Endothelial cell (in vitro differentiated cells): ENCODE results near the gene ADRM1. TPM values are rescaled to one million over a fixed set of nuclear protein-coding genes. Genes with fewer than 3 reads are reported as not detected.

Experiments
- DNase-seq: peaks from one replicate; pipeline ENCODE4 v3.0.0; 2021; ENCODE audit warnings: low spot score
- H3K27ac Mint-ChIP-seq: one replicate; pipeline ENCODE4 v1.8.0; 2021; ENCODE audit warnings: mixed read lengths, inconsistent platforms; ENCODE audit not compliant: unreplicated experiment
- H3K27me3 Mint-ChIP-seq: one replicate; pipeline ENCODE4 v1.8.0; 2021; ENCODE audit warnings: mild to moderate bottlenecking, moderate library complexity, mixed read lengths, inconsistent platforms; ENCODE audit not compliant: unreplicated experiment
- H3K36me3 Mint-ChIP-seq: one replicate; pipeline ENCODE4 v1.8.0; 2021; ENCODE audit warnings: mild to moderate bottlenecking, low read depth, mixed read lengths, inconsistent platforms; ENCODE audit not compliant: unreplicated experiment
- H3K4me1 Mint-ChIP-seq: one replicate; pipeline ENCODE4 v1.8.0; 2021; ENCODE audit warnings: mild to moderate bottlenecking, mixed read lengths, inconsistent platforms; ENCODE audit not compliant: unreplicated experiment
- H3K4me3 Mint-ChIP-seq: one replicate; pipeline ENCODE4 v1.8.0; 2021; ENCODE audit warnings: mild to moderate bottlenecking, mixed read lengths, inconsistent platforms; ENCODE audit not compliant: unreplicated experiment
- H3K9me3 Mint-ChIP-seq: one replicate; pipeline ENCODE4 v1.8.0; 2021; ENCODE audit warnings: mixed read lengths, inconsistent platforms; ENCODE audit not compliant: unreplicated experiment
- CTCF ChIP-seq: fragments of 200-600 bp; sonication (generic); IDR thresholded peaks from one replicate; pipeline ENCODE4 v1.5.0; 2021; ENCODE audit warnings: antibody characterized with exemption; ENCODE audit not compliant: unreplicated experiment
- total RNA-seq: library from RNA; stranded (reverse); fragmentation: NEBNext Ultra II Directional; extraction: Animal tissue kit (Norgen Biotek cat#: 25700); gene quantifications from one replicate; pipeline ENCODE4 v1.2.1, GENCODE V29; 2021; ENCODE audit not compliant: unreplicated experiment

Gene ADRM1
- total RNA-seq, 1 donor from 2014 or later, result 132 TPM

DNA sequence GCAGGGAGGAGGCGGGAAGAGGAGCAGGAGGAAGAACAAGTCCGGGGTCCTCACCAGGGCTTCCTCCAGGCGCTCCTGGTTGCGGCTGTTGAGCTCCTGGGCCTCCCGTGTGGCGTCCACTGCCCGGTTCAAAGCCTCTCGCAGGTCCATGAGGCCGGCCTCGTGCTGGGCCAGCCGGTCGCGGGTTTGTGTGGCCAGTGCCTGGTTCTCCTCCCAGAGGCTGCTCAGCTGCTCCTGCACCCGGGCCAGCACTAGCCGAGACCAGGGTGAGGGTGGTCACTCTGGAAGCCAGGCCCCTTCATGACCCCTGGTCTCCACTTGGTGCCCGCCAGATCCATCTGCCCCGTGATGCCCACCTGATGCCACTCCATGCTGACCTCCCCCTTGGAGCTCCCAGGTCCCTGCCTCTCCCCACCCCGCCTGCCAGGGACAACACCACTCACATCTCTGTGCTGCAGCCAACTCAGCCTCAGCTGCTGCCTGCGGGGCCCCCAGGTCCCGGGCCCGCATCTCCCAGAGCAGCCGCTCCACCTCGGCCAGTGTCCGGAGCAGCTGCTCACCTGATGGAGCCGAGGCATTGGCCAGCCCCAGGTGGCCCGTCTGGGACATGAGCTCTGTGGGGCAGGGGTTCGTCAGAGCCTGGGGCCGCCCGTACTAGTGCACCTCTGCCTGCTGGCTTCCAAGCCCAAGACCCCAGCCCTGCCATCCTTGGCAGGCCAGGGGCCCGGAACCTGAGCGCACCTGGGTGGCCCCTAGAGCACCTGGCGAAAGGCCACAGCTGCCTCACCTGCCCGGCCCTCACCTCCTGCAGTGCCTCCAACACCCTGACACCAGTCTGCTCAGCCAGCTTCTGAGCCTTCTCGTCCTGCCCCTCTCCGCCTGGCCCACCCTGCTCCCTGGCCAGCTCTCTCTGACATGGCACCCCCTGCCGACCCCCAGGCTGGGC, 15.9 kb downstream of the ADRM1 start:
- no peak overlapping the region for H3K4me3 Mint-ChIP-seq

DNA sequence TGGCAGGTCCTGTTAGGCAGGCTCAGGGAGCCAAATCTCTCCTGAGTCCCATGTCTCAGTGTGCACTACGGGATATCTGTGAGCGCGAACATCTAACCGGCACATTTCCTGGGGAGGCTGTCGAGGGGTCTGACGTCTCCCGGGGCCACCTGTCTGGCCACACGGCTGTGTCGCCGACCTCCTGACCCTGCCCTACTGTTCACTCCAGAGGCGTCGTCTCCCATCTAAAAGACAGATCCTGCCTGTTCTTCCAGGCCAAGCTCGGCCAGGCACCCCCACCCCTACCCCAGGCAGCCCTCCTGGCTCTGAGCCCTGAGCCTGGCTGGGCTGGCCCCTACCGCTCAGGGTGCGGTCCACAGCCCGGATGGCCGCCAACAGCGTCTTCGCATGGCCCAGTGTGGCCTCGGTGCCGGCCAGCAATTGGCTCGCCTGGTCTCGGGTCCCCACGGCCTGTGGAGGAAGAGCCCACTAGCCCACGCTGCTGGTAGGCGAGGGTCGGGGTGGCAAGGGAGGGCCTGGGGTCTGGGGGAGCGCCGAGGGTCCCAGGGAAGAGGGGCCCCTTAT, 16.6 kb downstream of the ADRM1 start:
- peaks cover 8% of the 10 kb centered on the region for H3K27me3 Mint-ChIP-seq
- H3K36me3 Mint-ChIP-seq, result no peaks in the 10 kb centered on the region
- H3K4me3 Mint-ChIP-seq, result no peak overlapping the region
- H3K4me1 Mint-ChIP-seq, result no peaks in the 10 kb centered on the region
- no peak overlapping the region for H3K27ac Mint-ChIP-seq
- H3K9me3 Mint-ChIP-seq, result no peaks in the 10 kb centered on the region
- no peak for DNase-seq
- TF ChIP-seq CTCF, result no peak

More for the DNA sequence above, 15.9 kb downstream of the ADRM1 start:
- no peak for TF ChIP-seq CTCF
- Mint-ChIP-seq H3K9me3 (no peaks in the 10 kb centered on the region), H3K4me1 (no peaks in the 10 kb centered on the region), H3K27ac (no peak overlapping the region), H3K36me3 (no peaks in the 10 kb centered on the region), H3K27me3 (peaks cover 8% of the 10 kb centered on the region)
- DNase-seq, result no peak

GRCh38 chr20:62320581-62321354, 18.0 kb downstream of the ADRM1 start:
- no peaks in the 10 kb centered on the region for H3K9me3 Mint-ChIP-seq
- no peak for TF ChIP-seq CTCF
- H3K36me3 Mint-ChIP-seq, result peaks cover 3% of the 10 kb centered on the region
- no peak for DNase-seq
- H3K4me3 Mint-ChIP-seq, result no peak overlapping the region
- no peak overlapping the region for H3K27ac Mint-ChIP-seq
- no peaks in the 10 kb centered on the region for H3K4me1 Mint-ChIP-seq
- H3K27me3 Mint-ChIP-seq, result peaks cover 8% of the 10 kb centered on the region

- Mint-ChIP-seq H3K27ac (no peak overlapping the region), H3K9me3 (no peaks in the 10 kb centered on the region), H3K4me1 (no peaks in the 10 kb centered on the region), H3K4me3 (no peak overlapping the region), H3K36me3 (peaks cover 8% of the 10 kb centered on the region), H3K27me3 (peaks cover 9% of the 10 kb centered on the region)
- DNase-seq, result no peak
- TF ChIP-seq CTCF, result no peak
These were observed 18.7 kb downstream of the ADRM1 start for GRCh38 chr20:62321521-62321948.
